ENCODE results near the gene MIOX.

MIOX gene

DNA sequence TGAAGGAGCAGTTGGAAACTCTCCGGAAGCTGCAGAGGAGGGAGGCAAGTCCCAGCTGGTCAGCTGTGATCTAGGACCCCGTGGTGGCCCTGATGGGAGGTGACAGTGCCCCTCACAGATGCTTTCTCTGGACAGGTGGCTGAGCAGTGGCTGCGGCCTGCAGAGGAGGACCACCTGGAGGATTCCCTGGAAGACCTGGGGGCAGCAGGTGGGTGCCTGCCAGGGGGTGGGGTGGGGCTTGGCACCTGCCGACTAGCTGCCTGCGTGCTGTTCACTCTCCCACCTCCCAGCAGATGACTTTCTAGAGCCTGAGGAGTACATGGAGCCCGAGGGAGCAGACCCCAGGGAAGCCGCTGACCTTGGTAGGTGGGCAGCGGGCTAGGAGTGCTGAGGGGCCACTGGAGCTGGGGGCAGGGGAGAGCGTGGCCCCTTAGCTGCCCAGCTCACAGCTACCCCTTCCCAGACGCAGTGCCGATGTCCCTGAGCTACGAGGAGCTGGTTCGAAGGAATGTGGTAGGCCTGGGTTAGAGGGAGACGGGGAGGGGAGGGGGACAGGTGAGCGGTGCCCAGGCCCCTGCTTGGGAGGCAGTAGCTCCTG lies 35.6 kb downstream of the MIOX start:
- Histone ChIP-seq H3K9me3 (ENCODE audit: severe bottlenecking) (no peaks in the 10 kb centered on the region), H3K36me3 (peaks cover 73% of the 10 kb centered on the region), H3K27me3 (ENCODE audit: insufficient read depth, low read depth, severe bottlenecking) (no peaks in the 10 kb centered on the region), H3K27ac (no peak overlapping the region), H3K4me3 (ENCODE audit: low read depth, low read length) (no peak overlapping the region)
- TF ChIP-seq, protein P1, sequence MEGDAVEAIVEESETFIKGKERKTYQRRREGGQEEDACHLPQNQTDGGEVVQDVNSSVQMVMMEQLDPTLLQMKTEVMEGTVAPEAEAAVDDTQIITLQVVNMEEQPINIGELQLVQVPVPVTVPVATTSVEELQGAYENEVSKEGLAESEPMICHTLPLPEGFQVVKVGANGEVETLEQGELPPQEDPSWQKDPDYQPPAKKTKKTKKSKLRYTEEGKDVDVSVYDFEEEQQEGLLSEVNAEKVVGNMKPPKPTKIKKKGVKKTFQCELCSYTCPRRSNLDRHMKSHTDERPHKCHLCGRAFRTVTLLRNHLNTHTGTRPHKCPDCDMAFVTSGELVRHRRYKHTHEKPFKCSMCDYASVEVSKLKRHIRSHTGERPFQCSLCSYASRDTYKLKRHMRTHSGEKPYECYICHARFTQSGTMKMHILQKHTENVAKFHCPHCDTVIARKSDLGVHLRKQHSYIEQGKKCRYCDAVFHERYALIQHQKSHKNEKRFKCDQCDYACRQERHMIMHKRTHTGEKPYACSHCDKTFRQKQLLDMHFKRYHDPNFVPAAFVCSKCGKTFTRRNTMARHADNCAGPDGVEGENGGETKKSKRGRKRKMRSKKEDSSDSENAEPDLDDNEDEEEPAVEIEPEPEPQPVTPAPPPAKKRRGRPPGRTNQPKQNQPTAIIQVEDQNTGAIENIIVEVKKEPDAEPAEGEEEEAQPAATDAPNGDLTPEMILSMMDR (IDR thresholded peaks at IDR 0.05; ENCODE audit: low read depth, low read length) = no peak
- DNase-seq = no peak

DNA sequence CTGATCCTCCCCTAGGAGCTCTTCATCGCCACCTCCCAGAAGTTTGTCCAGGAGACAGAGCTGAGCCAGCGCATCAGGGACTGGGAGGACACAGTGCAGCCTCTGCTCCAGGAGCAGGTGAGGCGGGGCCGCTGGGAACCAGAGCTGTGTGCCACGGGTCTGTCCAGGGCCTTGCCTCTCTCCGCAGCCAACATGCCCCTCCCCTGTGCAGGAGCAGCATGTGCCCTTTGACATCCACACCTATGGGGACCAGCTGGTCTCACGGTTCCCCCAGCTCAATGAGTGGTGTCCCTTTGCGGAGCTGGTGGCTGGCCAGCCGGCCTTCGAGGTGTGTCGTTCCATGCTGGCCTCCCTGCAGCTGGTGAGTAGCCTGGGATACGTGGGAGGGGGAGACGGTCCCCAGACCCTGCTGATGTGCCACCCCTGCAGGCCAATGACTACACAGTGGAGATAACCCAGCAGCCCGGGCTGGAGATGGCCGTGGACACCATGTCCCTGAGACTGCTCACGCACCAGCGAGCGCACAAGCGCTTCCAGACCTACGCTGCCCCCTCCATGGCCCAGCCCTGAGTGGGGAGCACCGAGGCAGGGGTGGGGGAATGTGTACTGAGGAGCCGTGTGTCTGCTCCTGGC lies 36.3 kb downstream of the MIOX start:
- TF ChIP-seq, protein P1 (IDR thresholded peaks at IDR 0.05; ENCODE audit: low read depth, low read length) = no peak
- Histone ChIP-seq H3K27ac (peak overlapping the region; percentile 92; the same call in 1 of the 2 replicates), H3K36me3 (peaks cover 67% of the 10 kb centered on the region), H3K27me3 (ENCODE audit: insufficient read depth, low read depth, severe bottlenecking) (no peaks in the 10 kb centered on the region), H3K9me3 (ENCODE audit: severe bottlenecking) (no peaks in the 10 kb centered on the region), H3K4me3 (ENCODE audit: low read depth, low read length) (no peak overlapping the region)
- no peak for DNase-seq

DNA sequence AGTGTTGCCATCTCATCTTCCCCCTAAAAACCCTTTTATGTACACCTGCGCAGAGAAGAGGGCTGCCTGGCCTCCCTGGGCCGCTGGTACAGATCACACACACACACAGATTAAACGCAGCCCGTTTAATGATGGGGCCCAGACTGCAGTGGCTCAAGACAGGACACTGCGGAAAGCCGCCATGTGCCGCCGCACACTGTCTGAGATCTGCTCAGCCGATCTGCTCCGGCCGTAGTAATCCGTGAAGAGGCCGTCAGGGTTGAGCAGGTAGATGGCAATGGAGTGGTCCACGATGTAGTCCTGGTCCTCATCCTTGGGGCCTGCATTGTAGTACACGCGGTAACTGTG lies 36.8 kb downstream of the MIOX start:
- Histone ChIP-seq H3K27me3 (ENCODE audit: insufficient read depth, low read depth, severe bottlenecking) (no peaks in the 10 kb centered on the region), H3K4me3 (ENCODE audit: low read depth, low read length) (no peak overlapping the region), H3K27ac (peak overlapping the region; percentile 92), H3K9me3 (ENCODE audit: severe bottlenecking) (no peaks in the 10 kb centered on the region), H3K36me3 (peaks cover 62% of the 10 kb centered on the region)
- no peak for DNase-seq
- TF ChIP-seq, protein P1 (IDR thresholded peaks at IDR 0.05; ENCODE audit: low read depth, low read length) = no peak

DNA sequence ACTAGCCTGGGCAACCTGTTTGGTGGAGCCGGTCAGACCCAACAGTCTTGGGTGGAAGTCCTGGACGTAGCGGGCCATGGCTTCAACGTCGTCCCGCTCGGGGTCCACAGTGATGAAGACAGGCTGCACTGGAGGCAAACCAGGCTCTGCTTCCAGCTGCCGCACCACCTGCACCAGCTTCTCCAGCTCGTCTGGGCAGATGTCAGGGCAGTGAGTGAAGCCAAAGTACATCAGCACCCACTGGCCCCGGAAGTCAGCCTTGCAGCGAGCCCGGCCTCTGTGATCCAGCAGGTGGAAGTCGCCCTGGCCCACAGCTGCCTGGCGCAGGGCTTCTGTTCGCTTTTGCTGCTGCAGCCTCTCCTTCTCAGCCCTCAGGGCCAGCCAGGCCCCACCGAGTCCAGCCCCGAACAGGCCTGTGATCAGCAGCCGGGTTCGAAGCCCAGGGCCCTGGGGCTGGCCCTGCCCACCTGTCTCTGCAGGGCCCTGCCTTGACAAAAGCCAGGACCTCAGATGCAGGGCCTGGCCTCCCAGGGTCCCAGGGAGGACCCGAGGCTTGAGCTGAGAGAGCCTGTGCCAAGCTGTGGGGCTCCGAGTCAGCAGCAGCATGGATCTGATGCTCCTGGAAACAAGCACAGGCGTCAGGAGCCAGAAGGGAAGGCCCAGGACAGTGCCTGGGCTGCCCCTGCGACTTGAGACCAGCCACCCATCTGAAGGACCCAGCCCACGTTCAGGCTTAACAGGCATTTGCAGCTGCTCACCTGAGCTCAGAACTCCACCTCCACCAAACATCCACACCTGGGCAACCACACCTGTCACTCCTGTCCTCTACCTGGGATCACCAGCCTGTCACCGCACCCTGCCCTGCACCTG lies 37.4 kb downstream of the MIOX start:
- TF ChIP-seq, protein P1 (IDR thresholded peaks at IDR 0.05; ENCODE audit: low read depth, low read length) = no peak

DNA sequence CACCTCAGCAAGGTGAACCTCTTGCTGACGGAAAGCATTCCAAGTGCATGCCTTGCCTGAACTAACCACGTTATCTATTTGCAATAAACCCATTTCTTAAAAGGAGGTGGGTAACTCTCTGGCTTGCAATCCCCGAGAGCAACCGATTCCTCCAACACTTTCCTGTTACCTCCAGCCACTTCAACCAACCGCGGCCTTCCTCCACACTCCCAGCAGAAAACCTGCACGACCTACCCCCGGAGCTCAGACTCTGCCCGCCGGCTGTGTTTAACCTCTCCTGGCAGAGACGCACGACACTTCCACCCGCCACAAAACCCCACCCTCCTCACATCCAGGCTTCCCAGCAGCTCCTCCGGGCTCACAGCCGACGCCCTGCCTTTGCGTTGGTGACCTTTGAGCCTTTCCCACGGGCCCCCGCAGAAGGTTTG lies 38.0 kb downstream of the MIOX start:
- TF ChIP-seq, protein P1 (IDR thresholded peaks at IDR 0.05; ENCODE audit: low read depth, low read length) = no peak
- Histone ChIP-seq H3K9me3 (ENCODE audit: severe bottlenecking) (no peaks in the 10 kb centered on the region), H3K36me3 (peaks cover 49% of the 10 kb centered on the region), H3K27me3 (ENCODE audit: insufficient read depth, low read depth, severe bottlenecking) (no peaks in the 10 kb centered on the region), H3K27ac (peak overlapping the region; percentile 92), H3K4me3 (ENCODE audit: low read depth, low read length) (peak overlapping the region; percentile 85)
- no peak for DNase-seq

More for the DNA sequence above, 37.4 kb downstream of the MIOX start:
- no peaks in the 10 kb centered on the region for H3K27me3 ChIP-seq (ENCODE audit: insufficient read depth, low read depth, severe bottlenecking)
- peak overlapping the region; percentile 92 for H3K27ac ChIP-seq
- no peak for DNase-seq
- peak overlapping the region; percentile 85; the same call in 1 of the 2 replicates for H3K4me3 ChIP-seq (ENCODE audit: low read depth, low read length)
- peaks cover 56% of the 10 kb centered on the region for H3K36me3 ChIP-seq
- H3K9me3 ChIP-seq (ENCODE audit: severe bottlenecking) = no peaks in the 10 kb centered on the region
